ENCODE measurements around the gene AFAP1L2. TPM values are rescaled to one million over a fixed set of nuclear protein-coding genes. Genes with fewer than 3 reads are reported as not detected.

The AFAP1L2 gene
- total RNA-seq, 1 donor from 2014 or later, result 29.5 TPM

GRCh38 chr10:114309364-114309651, 95.0 kb downstream of the AFAP1L2 start:
- Histone ChIP-seq H3K27me3 (no peaks in the 10 kb centered on the region), H3K9me3 (no peaks in the 10 kb centered on the region), H3K4me1 (peaks cover 7% of the 10 kb centered on the region), H3K27ac (no peak overlapping the region), H3K36me3 (peaks cover 0 to 13% of the 10 kb centered on the region in 2 donors), H3K4me3 (no peak overlapping the region)
- TF ChIP-seq CTCF (IDR thresholded peaks at IDR 0.05) (no peak), POLR2A (IDR thresholded peaks at IDR 0.05) (no peak), POLR2AphosphoS5 (IDR thresholded peaks at IDR 0.05; ENCODE audit: insufficient read depth in 1 of 2, low read depth in 1 of 2) (no peak)
- DNase-seq (ENCODE audit: extremely low spot score in 2 of 2), result no peak
- intact Hi-C loops (cut with DNase I), result loop anchor here (10.0 kb wide), 2 partner anchors 95 to 485 kb away; partner anchors contain the start of gene AFAP1L2

GRCh38 chr10:114308531-114309363, 95.6 kb downstream of the AFAP1L2 start:
- peaks cover 0 to 13% of the 10 kb centered on the region in 2 donors for H3K36me3 ChIP-seq
- no peak overlapping the region for H3K4me3 ChIP-seq
- H3K27me3 ChIP-seq, result no peaks in the 10 kb centered on the region
- no peak overlapping the region for H3K27ac ChIP-seq
- TF ChIP-seq POLR2AphosphoS5 (IDR thresholded peaks at IDR 0.05; ENCODE audit: insufficient read depth in 1 of 2, low read depth in 1 of 2), result no peak
- TF ChIP-seq POLR2A (IDR thresholded peaks at IDR 0.05), result no peak
- TF ChIP-seq CTCF (IDR thresholded peaks at IDR 0.05), result no peak
- intact Hi-C loops (cut with DNase I), result loop anchor here (10.0 kb wide), 2 partner anchors 96 to 486 kb away; partner anchors contain the start of gene AFAP1L2
- no peak for DNase-seq (ENCODE audit: extremely low spot score in 2 of 2)
- no peaks in the 10 kb centered on the region for H3K9me3 ChIP-seq
- peaks cover 11% of the 10 kb centered on the region for H3K4me1 ChIP-seq

- no peak for DNase-seq (ENCODE audit: extremely low spot score in 2 of 2)
- Histone ChIP-seq H3K4me1 (peaks cover 11% of the 10 kb centered on the region), H3K4me3 (no peak overlapping the region), H3K27ac (no peak overlapping the region), H3K27me3 (no peaks in the 10 kb centered on the region), H3K36me3 (peaks cover 0 to 13% of the 10 kb centered on the region in 2 donors), H3K9me3 (no peaks in the 10 kb centered on the region)
- intact Hi-C loops (cut with DNase I), result loop anchor here (10.0 kb wide), 2 partner anchors 97 to 487 kb away; partner anchors contain the start of gene AFAP1L2
- TF ChIP-seq POLR2AphosphoS5 (IDR thresholded peaks at IDR 0.05; ENCODE audit: insufficient read depth in 1 of 2, low read depth in 1 of 2) (no peak), CTCF (IDR thresholded peaks at IDR 0.05) (no peak), POLR2A (IDR thresholded peaks at IDR 0.05) (no peak)
Measured at GRCh38 chr10:114307731-114308130, 96.6 kb downstream of the AFAP1L2 start.

- Histone ChIP-seq H3K27ac (no peak overlapping the region), H3K4me1 (peaks cover 19% of the 10 kb centered on the region), H3K36me3 (peaks cover 0 to 8% of the 10 kb centered on the region in 2 donors), H3K27me3 (no peaks in the 10 kb centered on the region), H3K4me3 (no peak overlapping the region), H3K9me3 (no peaks in the 10 kb centered on the region)
- TF ChIP-seq POLR2AphosphoS5 (IDR thresholded peaks at IDR 0.05; ENCODE audit: insufficient read depth in 1 of 2, low read depth in 1 of 2), result no peak
- TF ChIP-seq POLR2A (IDR thresholded peaks at IDR 0.05), result no peak
- TF ChIP-seq CTCF (IDR thresholded peaks at IDR 0.05), result no peak
- DNase-seq (ENCODE audit: extremely low spot score in 2 of 2), result no peak
- intact Hi-C loops (cut with DNase I), result loop anchor here (10.0 kb wide), 2 partner anchors 98 to 488 kb away; partner anchors contain the start of gene AFAP1L2
Measured at GRCh38 chr10:114306116-114306973, 98.0 kb downstream of the AFAP1L2 start.

All from vagina (tissue), 2 donors.